ENCODE data around the gene MYH9. TPM values are rescaled to one million over a fixed set of nuclear protein-coding genes. Genes with fewer than 3 reads are reported as not detected.
"Not testable (repeated sequence)": the region's sequence is repeated elsewhere in the genome, so short reads cannot be mapped to it uniquely, and the experiment has no call there.

Gene MYH9
- total RNA-seq, 2 experiments from 2014 or later: 695 to 913 TPM

DNA sequence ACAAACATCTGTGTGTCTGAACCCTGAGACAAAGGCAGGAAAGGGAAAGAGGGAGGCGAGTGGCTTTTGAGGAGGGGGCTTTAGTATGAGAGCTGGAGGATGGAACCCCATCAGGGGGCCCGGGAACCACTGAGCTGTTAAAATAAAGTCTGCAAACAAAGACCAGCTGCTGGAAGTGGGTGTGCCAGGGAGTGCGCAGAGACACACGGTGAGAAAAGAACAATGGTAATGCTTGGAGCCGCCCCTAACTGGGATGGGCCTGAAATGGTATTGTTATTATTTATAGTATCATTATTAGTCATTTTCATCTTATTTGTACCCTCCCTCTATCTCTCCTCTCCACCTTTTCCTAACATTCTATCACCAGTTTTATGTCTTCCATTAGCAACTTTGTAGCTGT lies 132.2 kb downstream of the MYH9 start:
- peak overlapping the region; percentile 90 for H3K4me3 Mint-ChIP-seq
- CTCF ChIA-PET: interaction anchor here (0.7 to 8.2 kb wide), 4 partner anchors 12 to 31 kb away, joined by 3 to 67 read pairs (median 14); partner anchors contain the start of gene APOL2

DNA sequence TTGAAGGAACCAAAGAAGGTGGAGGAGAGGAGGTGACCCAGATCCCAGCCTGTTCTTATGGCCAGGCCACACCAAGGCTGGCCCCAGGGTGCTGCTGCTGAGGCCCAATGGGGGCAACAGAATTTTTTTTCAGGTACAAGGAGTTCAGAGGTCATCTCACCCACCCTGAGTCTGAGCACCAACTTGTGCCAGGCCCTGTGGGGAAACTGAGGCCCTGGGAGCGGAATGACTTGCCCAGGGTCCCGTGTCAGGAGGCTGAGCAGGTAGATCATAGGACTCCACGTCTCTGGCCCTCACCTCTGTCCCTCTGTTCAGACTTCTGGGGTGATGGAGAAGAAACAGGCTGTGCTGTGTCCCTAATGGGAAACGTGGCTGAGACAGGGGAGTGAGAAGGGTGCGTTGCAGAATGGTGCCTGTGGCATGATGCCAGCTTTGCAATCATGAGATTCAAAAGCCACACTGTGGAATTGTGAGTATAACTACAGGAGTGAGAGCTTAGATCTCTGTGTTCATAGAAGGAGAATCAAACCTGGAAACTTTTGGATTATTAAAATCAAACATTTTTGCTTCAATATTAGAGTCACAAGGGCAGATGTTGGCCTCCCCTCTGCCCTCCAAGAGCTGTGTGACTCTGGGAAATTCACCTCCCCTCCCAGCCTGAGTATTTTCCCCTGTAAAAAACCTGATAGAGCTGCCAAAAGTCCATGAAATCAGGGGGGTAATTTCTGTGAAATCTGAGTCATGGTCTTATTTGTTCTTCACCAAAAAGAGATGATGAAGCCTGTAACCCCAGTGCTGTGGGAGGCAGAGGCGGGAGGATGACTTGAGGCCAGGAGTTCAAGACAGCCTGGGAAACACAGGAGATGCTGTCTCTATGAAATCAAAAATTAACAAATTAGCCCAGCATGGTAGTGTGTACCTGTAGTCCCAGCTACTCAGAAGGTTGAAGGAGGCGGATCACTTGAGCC lies 134.0 kb downstream of the MYH9 start:
- DNase-seq (no peak), ATAC-seq (no peak)
- Mint-ChIP-seq H3K4me1 (peaks cover 64% of the 10 kb centered on the region), H3K27me3 (no peaks in the 10 kb centered on the region), H3K4me3 (peak overlapping the region; percentile 90), H3K27ac (peak overlapping the region; percentile 85), H3K36me3 (peaks cover 22% of the 10 kb centered on the region), H3K9me3 (ENCODE audit: low read depth) (peaks cover 6% of the 10 kb centered on the region)
- CTCF ChIA-PET: interaction anchor here (0.8 to 8.2 kb wide), 8 partner anchors 7 to 188 kb away, joined by 3 to 67 read pairs (median 4); partner anchors contain the start of gene APOL2

More for the DNA sequence above, 132.2 kb downstream of the MYH9 start:
- Mint-ChIP-seq H3K27ac (peak overlapping the region; percentile 67), H3K4me1 (peaks cover 76% of the 10 kb centered on the region), H3K36me3 (peaks cover 35% of the 10 kb centered on the region)
- DNase-seq; H3K9me3 Mint-ChIP-seq (ENCODE audit: low read depth); ATAC-seq; H3K27me3 Mint-ChIP-seq: not testable (repeated sequence)

GRCh38 chr22:36252754-36253522 lies 134.8 kb downstream of the MYH9 start, which contains the start of gene APOL1:
Gene APOL1 (plus strand): TSS chr22:36253133. CDS start chr22:36254956, 1,823 bp downstream.
- Mint-ChIP-seq H3K9me3 (ENCODE audit: low read depth) (peaks cover 10% of the 10 kb centered on the region), H3K4me3 (peak within 1 kb of the TSS; percentile 90), H3K4me1 (peaks cover 55% of the 10 kb centered on the region), H3K27ac (peak within 1 kb of the TSS; percentile 85), H3K36me3 (peaks cover 16% of the 10 kb centered on the region), H3K27me3 (no peaks in the 10 kb centered on the region)
- CTCF ChIA-PET: interaction anchor here (0.8 to 8.2 kb wide), 7 partner anchors 8 to 233 kb away, joined by 3 to 67 read pairs (median 4); partner anchors contain the start of gene APOL2
- DNase-seq (peak; percentile 80), ATAC-seq (peak; percentile 93)

DNA sequence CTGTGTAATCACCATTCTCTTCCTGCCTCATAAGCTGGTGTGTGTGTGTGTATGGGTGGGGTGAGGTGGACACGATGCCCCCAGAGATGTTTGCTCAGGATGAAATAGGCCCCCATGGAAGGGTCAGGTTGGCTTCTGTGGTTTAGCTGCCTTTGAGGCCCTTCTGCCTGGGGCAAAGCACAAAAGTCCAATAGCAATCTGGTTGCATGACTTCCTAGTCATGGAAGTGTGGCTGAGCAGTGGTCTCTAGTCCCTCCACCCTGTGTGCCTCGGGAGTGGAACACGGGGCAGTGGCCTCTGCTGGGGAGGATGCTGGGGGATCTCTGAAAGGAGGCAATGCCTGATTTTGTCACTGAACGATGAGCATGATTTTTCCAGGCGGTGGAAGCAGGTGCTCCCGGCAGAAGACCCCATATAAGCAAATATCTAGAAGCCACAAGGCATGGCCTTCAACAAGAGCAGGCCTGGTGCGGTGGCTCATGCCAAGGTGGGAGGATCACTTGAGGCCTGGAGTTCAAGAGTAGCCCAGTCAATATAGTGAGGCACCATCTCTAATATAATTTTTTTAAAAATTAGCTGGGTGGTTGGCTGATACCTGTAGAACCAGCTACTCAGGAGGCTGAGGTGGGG lies 135.7 kb downstream of the MYH9 start:
- not testable (repeated sequence) for H3K27me3 Mint-ChIP-seq; ATAC-seq; DNase-seq; H3K9me3 Mint-ChIP-seq (ENCODE audit: low read depth)
- Mint-ChIP-seq H3K4me3 (peak overlapping the region; percentile 90), H3K27ac (peak overlapping the region; percentile 85), H3K4me1 (peaks cover 48% of the 10 kb centered on the region), H3K36me3 (peaks cover 11% of the 10 kb centered on the region)
- CTCF ChIA-PET: interaction anchor here (0.9 to 8.2 kb wide), 4 partner anchors 8 to 234 kb away, joined by 3 to 67 read pairs (median 16); partner anchors contain the start of gene APOL2

GRCh38 chr22:36250292-36250960 lies 137.3 kb downstream of the MYH9 start:
- H3K27ac Mint-ChIP-seq; H3K36me3 Mint-ChIP-seq; H3K4me3 Mint-ChIP-seq; ATAC-seq; DNase-seq; H3K9me3 Mint-ChIP-seq (ENCODE audit: low read depth); H3K27me3 Mint-ChIP-seq: not testable (repeated sequence)
- CTCF ChIA-PET: interaction anchor here (1.3 to 8.2 kb wide), 3 partner anchors 12 to 236 kb away, joined by 4 to 67 read pairs (median 10); partner anchors contain the start of gene APOL2
- H3K4me1 Mint-ChIP-seq: peaks cover 33% of the 10 kb centered on the region

DNA sequence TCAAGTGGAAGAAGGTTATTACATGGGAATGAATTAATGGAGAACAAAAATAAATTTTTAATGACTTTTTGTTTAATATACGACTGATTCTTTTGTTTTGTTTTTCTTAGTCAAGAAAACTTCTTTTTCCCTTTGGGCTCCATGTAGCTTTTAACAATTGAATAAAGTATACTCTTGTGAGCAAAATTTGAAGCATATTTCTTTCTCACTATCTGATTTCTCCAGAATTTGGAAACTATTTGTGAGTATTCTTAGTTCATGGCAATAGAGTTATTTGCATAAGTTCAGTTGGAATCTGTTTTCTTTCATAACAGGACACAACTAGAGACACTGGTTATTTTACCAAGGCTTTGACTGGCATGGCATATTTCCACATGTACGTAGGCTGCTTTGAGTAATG lies 138.6 kb downstream of the MYH9 start:
- ATAC-seq (no peak), DNase-seq (no peak)
- CTCF ChIA-PET: interaction anchor here (0.9 to 8.2 kb wide), 3 partner anchors 11 to 29 kb away, joined by 3 to 67 read pairs (median 4); partner anchors contain the start of gene APOL2
- H3K4me1 Mint-ChIP-seq: peaks cover 23% of the 10 kb centered on the region
- no peaks in the 10 kb centered on the region for H3K27me3 Mint-ChIP-seq
- no peak overlapping the region for H3K27ac Mint-ChIP-seq
- peaks cover 6% of the 10 kb centered on the region for H3K36me3 Mint-ChIP-seq
- H3K4me3 Mint-ChIP-seq: no peak overlapping the region
- H3K9me3 Mint-ChIP-seq (ENCODE audit: low read depth): peaks cover 10% of the 10 kb centered on the region

GRCh38 chr22:36247955-36248354 lies 139.8 kb downstream of the MYH9 start:
- peaks cover 6% of the 10 kb centered on the region for H3K36me3 Mint-ChIP-seq
- DNase-seq (no peak), ATAC-seq (no peak)
- peaks cover 15% of the 10 kb centered on the region for H3K4me1 Mint-ChIP-seq
- H3K4me3 Mint-ChIP-seq: no peak overlapping the region
- H3K27me3 Mint-ChIP-seq: no peaks in the 10 kb centered on the region
- H3K27ac Mint-ChIP-seq: no peak overlapping the region
- peaks cover 10% of the 10 kb centered on the region for H3K9me3 Mint-ChIP-seq (ENCODE audit: low read depth)
- CTCF ChIA-PET: interaction anchor here (0.9 to 8.2 kb wide), 3 partner anchors 10 to 30 kb away, joined by 3 to 67 read pairs (median 3); partner anchors contain the start of gene APOL2

GRCh38 chr22:36246718-36247117 lies 141.0 kb downstream of the MYH9 start:
- H3K36me3 Mint-ChIP-seq: peaks cover 13% of the 10 kb centered on the region
- no peak overlapping the region for H3K4me3 Mint-ChIP-seq
- peaks cover 4% of the 10 kb centered on the region for H3K4me1 Mint-ChIP-seq
- DNase-seq (no peak), ATAC-seq (no peak)
- H3K27me3 Mint-ChIP-seq: no peaks in the 10 kb centered on the region
- peaks cover 15% of the 10 kb centered on the region for H3K9me3 Mint-ChIP-seq (ENCODE audit: low read depth)
- CTCF ChIA-PET: no interaction called here
- H3K27ac Mint-ChIP-seq: no peak overlapping the region

- no peak for DNase-seq
- Mint-ChIP-seq H3K27ac (no peak overlapping the region), H3K9me3 (ENCODE audit: low read depth) (peaks cover 15% of the 10 kb centered on the region), H3K4me1 (no peaks in the 10 kb centered on the region), H3K27me3 (no peaks in the 10 kb centered on the region), H3K36me3 (peaks cover 13% of the 10 kb centered on the region), H3K4me3 (no peak overlapping the region)
- ATAC-seq: no peak
- CTCF ChIA-PET: no interaction called here
Measured at GRCh38 chr22:36245805-36246356, 141.9 kb downstream of the MYH9 start.

GRCh38 chr22:36244522-36245391 lies 143.0 kb downstream of the MYH9 start:
- H3K27me3 Mint-ChIP-seq: no peaks in the 10 kb centered on the region
- no peak overlapping the region for H3K27ac Mint-ChIP-seq
- H3K36me3 Mint-ChIP-seq: peaks cover 10% of the 10 kb centered on the region
- CTCF ChIA-PET: interaction anchor here (1.0 to 3.5 kb wide), 3 partner anchors 9 to 179 kb away, joined by 3 to 24 read pairs (median 4); partner anchors contain the start of gene APOL1
- ATAC-seq (no peak), DNase-seq (no peak)
- H3K4me3 Mint-ChIP-seq: no peak overlapping the region
- peaks cover 4% of the 10 kb centered on the region for H3K4me1 Mint-ChIP-seq
- H3K9me3 Mint-ChIP-seq (ENCODE audit: low read depth): peaks cover 12% of the 10 kb centered on the region

DNA sequence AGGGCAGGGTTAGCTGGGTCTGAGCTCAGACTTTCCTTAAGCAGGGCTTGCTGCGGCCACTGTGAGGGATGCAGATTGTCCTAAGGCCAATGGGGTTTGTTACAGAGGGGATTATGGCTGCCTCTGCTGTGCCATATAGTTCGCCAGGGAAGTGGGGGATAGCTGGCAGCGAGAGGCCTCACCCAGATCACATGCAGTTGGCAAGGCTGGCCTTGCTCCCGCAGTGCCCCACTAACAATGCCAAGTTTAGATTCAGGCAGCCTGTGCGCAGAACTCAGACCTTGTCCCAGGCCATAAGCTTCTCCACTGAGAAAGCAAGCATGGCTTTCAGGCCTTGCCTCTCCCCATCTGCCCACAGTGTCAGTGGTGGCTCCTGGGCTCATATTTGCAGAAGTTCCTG lies 143.8 kb downstream of the MYH9 start:
- H3K27me3 Mint-ChIP-seq: no peaks in the 10 kb centered on the region
- H3K4me3 Mint-ChIP-seq: no peak overlapping the region
- H3K4me1 Mint-ChIP-seq: peaks cover 10% of the 10 kb centered on the region
- H3K36me3 Mint-ChIP-seq: peaks cover 15% of the 10 kb centered on the region
- H3K9me3 Mint-ChIP-seq (ENCODE audit: low read depth): peaks cover 11% of the 10 kb centered on the region
- DNase-seq: no peak
- ATAC-seq: no peak
- CTCF ChIA-PET: interaction anchor here (1.0 to 3.5 kb wide), 4 partner anchors 9 to 178 kb away, joined by 3 to 24 read pairs (median 4); partner anchors contain the start of gene APOL1
- no peak overlapping the region for H3K27ac Mint-ChIP-seq
